ENCODE data around the gene HEATR5A.

- TF ChIP-seq CTCF (IDR thresholded peaks at IDR 0.05): no peak
- no peak for TF ChIP-seq POLR2A (IDR thresholded peaks at IDR 0.05)
These were observed 153.7 kb downstream of the HEATR5A start for GRCh38 chr14:31266437-31267331.

Data from esophagus squamous epithelium (tissue), 4 donors.